Body of pancreas (tissue), 4 donors: ENCODE results near the gene TP53.

Experiments used
- CTCF ChIP-seq, 7 experiments: fragments of 450-650 bp in 4 of 7; fragments of 200-600 bp in 3 of 7; sonication (generic) in 3 of 7; IDR thresholded peaks; one replicate each; pipeline ENCODE4 v1.5.1; 2016 to 2019; ENCODE audit warnings: antibody characterized with exemption in 7 of 7
- POLR2A ChIP-seq, 3 donors: fragments of 450-650 bp; IDR thresholded peaks; one replicate each; pipeline ENCODE4 v1.6.1; 2016; ENCODE audit warnings: antibody characterized with exemption in 3 of 3, mild to moderate bottlenecking in 2 of 3

- TF ChIP-seq CTCF (IDR thresholded peaks at IDR 0.05) (no peak), POLR2A (IDR thresholded peaks at IDR 0.05) (no peak)
These were observed 34.6 kb downstream of the TP53 start for GRCh38 chr17:7652388-7653356.
